Measurements from ENCODE around the gene NSRP1.

- TF ChIP-seq SUZ12 (IDR thresholded peaks at IDR 0.05) (no peak), L3MBTL2 (conservative IDR thresholded peaks at IDR 0.05) (no peak), SP1 (IDR thresholded peaks at IDR 0.05) (no peak), FOXA1 (IDR thresholded peaks at IDR 0.05) (no peak), LEF1 (IDR thresholded peaks at IDR 0.05; ENCODE audit: borderline replicate concordance) (no peak), FOXM1 (IDR thresholded peaks at IDR 0.05; ENCODE audit: borderline replicate concordance) (no peak)
These were observed 108.5 kb downstream of the NSRP1 start for GRCh38 chr17:30225112-30225511.

Data from HEK293T (cell line).